ENCODE measurements around the gene C12orf42.

Gene C12orf42

DNA sequence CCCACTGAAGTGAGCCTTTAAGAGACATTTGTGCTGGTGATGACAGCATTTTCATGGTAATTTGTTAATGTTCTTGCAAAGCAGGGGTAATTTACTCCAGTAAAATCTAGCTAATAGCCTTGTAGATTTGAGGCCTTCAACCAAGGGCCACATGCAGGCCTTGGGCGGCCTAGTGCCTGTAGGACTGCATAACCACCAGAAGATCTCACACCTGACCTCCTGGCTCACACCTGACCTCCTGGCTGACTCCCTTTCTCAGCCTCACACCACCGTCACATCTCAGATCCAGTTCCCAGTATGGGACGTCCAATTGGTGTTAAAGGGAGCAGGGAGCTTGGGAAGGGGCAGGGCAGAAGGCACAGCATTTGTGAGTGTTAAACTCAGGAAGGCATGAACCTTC, 26.9 kb downstream of the C12orf42 start:
- Histone ChIP-seq H3K4me3 (ENCODE audit: low read depth, low read length) (no peak overlapping the region), H3K27me3 (no peaks in the 10 kb centered on the region), H3K4me1 (no peaks in the 10 kb centered on the region), H3K9me3 (no peaks in the 10 kb centered on the region; the same call in 1 of the 2 replicates), H3K36me3 (no peaks in the 10 kb centered on the region)
- DNase-seq: no peak
- TF ChIP-seq, protein P1, sequence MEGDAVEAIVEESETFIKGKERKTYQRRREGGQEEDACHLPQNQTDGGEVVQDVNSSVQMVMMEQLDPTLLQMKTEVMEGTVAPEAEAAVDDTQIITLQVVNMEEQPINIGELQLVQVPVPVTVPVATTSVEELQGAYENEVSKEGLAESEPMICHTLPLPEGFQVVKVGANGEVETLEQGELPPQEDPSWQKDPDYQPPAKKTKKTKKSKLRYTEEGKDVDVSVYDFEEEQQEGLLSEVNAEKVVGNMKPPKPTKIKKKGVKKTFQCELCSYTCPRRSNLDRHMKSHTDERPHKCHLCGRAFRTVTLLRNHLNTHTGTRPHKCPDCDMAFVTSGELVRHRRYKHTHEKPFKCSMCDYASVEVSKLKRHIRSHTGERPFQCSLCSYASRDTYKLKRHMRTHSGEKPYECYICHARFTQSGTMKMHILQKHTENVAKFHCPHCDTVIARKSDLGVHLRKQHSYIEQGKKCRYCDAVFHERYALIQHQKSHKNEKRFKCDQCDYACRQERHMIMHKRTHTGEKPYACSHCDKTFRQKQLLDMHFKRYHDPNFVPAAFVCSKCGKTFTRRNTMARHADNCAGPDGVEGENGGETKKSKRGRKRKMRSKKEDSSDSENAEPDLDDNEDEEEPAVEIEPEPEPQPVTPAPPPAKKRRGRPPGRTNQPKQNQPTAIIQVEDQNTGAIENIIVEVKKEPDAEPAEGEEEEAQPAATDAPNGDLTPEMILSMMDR (IDR thresholded peaks at IDR 0.05; ENCODE audit: low read depth, low read length): no peak

DNA sequence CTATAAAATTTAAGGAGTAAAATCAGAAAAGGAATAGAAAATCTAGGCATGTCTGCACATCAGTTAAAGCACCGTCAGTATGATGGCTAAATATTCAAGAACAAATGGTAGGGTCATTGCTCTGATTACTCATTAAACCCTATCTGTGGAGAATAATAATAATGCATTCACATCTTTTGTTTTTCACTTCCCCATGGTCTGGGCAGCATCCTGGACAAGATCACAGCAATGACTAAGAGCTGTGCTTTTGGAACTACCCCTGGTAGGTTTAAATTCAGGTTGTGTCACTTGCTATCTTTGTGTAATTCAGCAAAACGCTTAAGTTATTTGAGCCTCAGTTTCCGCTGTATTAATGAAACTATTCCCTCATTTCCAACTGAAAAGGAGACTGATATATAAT, 33.1 kb downstream of the C12orf42 start:
- H3K36me3 ChIP-seq: no peaks in the 10 kb centered on the region
- H3K9me3 ChIP-seq: no peaks in the 10 kb centered on the region; the same call in 1 of the 2 replicates
- TF ChIP-seq, protein P1 (IDR thresholded peaks at IDR 0.05; ENCODE audit: low read depth, low read length): no peak
- H3K27me3 ChIP-seq: no peaks in the 10 kb centered on the region
- DNase-seq: no peak
- no peaks in the 10 kb centered on the region for H3K4me1 ChIP-seq
- no peak overlapping the region for H3K4me3 ChIP-seq (ENCODE audit: low read depth, low read length)

DNA sequence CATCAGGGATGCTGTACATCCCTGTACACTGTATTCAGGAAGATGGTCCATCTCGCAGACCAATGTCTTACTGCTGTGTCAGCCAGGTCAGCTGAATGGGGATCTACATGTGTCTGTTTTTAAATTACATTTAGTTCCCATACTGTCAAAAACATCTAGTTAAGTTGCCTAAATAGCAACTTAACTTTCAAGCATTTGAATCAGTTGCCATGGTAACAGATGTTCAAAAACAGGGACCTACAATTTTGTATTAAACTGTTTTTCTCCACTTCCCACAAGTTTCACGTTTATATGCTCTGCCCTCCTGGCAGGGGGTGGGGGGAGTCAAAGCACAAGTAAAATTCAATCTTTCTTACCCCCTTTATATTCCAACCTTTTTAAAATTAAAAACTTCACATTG, 38.3 kb downstream of the C12orf42 start:
- no peak for DNase-seq
- H3K9me3 ChIP-seq: no peaks in the 10 kb centered on the region
- TF ChIP-seq, protein P1 (IDR thresholded peaks at IDR 0.05; ENCODE audit: low read depth, low read length): no peak
- no peaks in the 10 kb centered on the region for H3K36me3 ChIP-seq
- H3K4me3 ChIP-seq (ENCODE audit: low read depth, low read length): no peak overlapping the region
- no peaks in the 10 kb centered on the region for H3K27me3 ChIP-seq
- H3K4me1 ChIP-seq: no peaks in the 10 kb centered on the region

DNA sequence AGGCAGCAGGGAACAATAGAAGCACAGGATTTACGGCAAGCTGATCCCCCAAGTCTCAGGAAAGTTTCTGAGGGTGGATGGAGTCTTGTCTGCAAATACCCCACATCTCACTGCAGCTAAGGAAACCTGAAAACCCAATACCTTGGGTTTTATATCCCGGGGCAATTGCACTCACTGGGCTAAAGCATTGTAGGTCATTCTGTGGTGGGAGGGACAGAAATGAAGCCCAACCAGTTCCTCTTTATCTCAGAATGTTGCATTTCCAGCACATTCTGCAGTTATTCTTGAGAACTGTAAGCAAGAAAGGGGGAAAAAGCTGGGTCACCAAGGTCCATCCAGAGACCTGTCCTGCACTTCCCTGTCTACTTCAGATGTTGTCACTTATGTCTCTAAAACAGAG, 39.8 kb downstream of the C12orf42 start:
- H3K9me3 ChIP-seq: peaks cover 4% of the 10 kb centered on the region; the same call in 1 of the 2 replicates
- TF ChIP-seq, protein P1 (IDR thresholded peaks at IDR 0.05; ENCODE audit: low read depth, low read length): no peak
- no peaks in the 10 kb centered on the region; the same call in 1 of the 2 replicates for H3K27me3 ChIP-seq
- no peaks in the 10 kb centered on the region for H3K36me3 ChIP-seq
- no peak for DNase-seq
- no peak overlapping the region for H3K4me3 ChIP-seq (ENCODE audit: low read depth, low read length)
- no peaks in the 10 kb centered on the region for H3K4me1 ChIP-seq

DNA sequence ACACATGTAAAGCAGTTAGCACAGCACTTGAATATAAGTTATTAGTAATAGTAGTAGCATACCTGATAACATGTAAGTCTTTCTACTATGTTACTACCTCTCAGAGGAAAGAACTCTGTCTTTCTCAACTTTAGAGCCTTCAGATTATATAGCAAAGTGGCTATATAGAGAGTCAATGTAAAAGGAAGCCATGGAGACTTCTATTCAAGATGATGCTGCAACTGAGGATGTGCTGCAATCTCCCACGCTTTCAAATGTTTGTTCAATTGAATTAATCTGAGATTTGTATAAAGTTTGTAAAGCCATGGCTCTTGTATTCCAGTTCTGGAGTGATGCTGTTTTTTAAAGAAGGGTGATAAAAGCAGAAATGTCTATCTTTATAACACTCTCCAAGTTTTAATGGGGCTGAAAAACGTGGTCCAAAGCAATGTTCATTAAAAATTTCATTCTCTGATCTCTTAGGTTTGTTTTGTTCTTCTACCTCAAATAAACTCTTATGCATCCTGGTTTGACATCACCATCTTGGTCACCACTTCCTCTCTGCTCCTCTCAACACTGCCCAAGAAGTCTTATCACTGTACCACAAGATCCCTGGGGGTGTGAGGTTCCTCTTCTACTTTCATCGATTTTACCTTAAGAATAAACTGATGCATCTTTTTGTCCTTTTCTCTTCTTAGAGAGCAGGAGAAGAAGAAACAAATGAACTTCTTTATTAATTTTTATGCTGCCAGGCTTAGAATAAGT, 40.6 kb downstream of the C12orf42 start:
- no peak for DNase-seq
- TF ChIP-seq, protein P1 (IDR thresholded peaks at IDR 0.05; ENCODE audit: low read depth, low read length): no peak
- peaks cover 4% of the 10 kb centered on the region; the same call in 1 of the 2 replicates for H3K9me3 ChIP-seq
- H3K36me3 ChIP-seq: no peaks in the 10 kb centered on the region
- no peaks in the 10 kb centered on the region for H3K4me1 ChIP-seq
- no peaks in the 10 kb centered on the region; the same call in 1 of the 2 replicates for H3K27me3 ChIP-seq
- H3K4me3 ChIP-seq (ENCODE audit: low read depth, low read length): no peak overlapping the region

DNA sequence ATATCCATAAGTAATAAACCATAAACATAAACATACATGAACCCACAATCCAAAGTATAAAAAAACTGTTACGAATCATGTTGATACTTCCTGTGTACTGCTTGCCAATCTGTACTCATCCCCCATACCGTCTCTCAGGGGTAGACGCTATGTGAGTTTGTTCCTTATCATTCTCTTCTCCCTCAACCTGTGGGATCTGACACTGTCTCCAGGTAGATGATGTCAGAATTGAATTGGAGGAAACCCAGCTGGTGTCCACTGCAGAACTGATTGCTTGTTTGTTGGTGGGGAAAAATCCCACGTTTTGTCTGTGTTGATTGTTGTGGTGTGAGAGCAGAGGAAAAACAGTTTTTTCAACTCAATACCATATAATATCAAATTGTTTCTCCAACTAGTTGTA, 50.8 kb downstream of the C12orf42 start:
- TF ChIP-seq, protein P1 (IDR thresholded peaks at IDR 0.05; ENCODE audit: low read depth, low read length): no peak
- Histone ChIP-seq H3K27me3 (no peaks in the 10 kb centered on the region), H3K36me3 (no peaks in the 10 kb centered on the region), H3K4me1 (no peaks in the 10 kb centered on the region), H3K4me3 (ENCODE audit: low read depth, low read length) (no peak overlapping the region), H3K9me3 (no peaks in the 10 kb centered on the region)
- no peak for DNase-seq

Measured in BE2C (cell line).